Measurements from ENCODE around the gene NTHL1. TPM values are rescaled to one million over a fixed set of nuclear protein-coding genes. Genes with fewer than 3 reads are reported as not detected.

NTHL1 gene
- polyA plus RNA-seq, 1 experiment: 10.7 TPM

GRCh38 chr16:2001035-2001434, 46.6 kb downstream of the NTHL1 start:
- Histone ChIP-seq H3K9me3 (ENCODE audit: control insufficient read depth, insufficient read depth, low read length) (no peaks in the 10 kb centered on the region; the same call in 1 of the 2 replicates), H3K27ac (ENCODE audit: low read depth, low read length) (no peak overlapping the region), H3K27me3 (ENCODE audit: control insufficient read depth, insufficient read depth, low read length) (no peaks in the 10 kb centered on the region), H3K4me3 (ENCODE audit: low read depth, low read length) (no peak overlapping the region)
- CTCF ChIA-PET: interaction anchor here (5.0 kb wide), 1 partner anchor 139 kb away, joined by 79 read pairs; no protein-coding TSS in a partner anchor
- no peak for TF ChIP-seq CTCF (IDR thresholded peaks at IDR 0.05; ENCODE audit: low read depth, low read length)
- DNase-seq (ENCODE audit: low read depth, low spot score): no peak
- POLR2A ChIA-PET: interaction anchor here (0.6 kb wide), 1 partner anchor 36 kb away, joined by 3 read pairs; the partner anchor contains the start of gene RPS2

GRCh38 chr16:1999866-2000514, 47.6 kb downstream of the NTHL1 start:
- DNase-seq (ENCODE audit: low read depth, low spot score): no peak
- ChIA-PET CTCF (interaction anchor here (0.7 kb wide), 1 partner anchor 141 kb away, joined by 4 read pairs; no protein-coding TSS in a partner anchor), POLR2A (no interaction called here)
- H3K27ac ChIP-seq (ENCODE audit: low read depth, low read length): no peak overlapping the region
- H3K27me3 ChIP-seq (ENCODE audit: control insufficient read depth, insufficient read depth, low read length): no peaks in the 10 kb centered on the region
- no peak for TF ChIP-seq CTCF (IDR thresholded peaks at IDR 0.05; ENCODE audit: low read depth, low read length)
- H3K4me3 ChIP-seq (ENCODE audit: low read depth, low read length): no peak overlapping the region
- H3K9me3 ChIP-seq (ENCODE audit: control insufficient read depth, insufficient read depth, low read length): no peaks in the 10 kb centered on the region; the same call in 1 of the 2 replicates

- no peak overlapping the region for H3K27ac ChIP-seq (ENCODE audit: low read depth, low read length)
- no peak overlapping the region for H3K4me3 ChIP-seq (ENCODE audit: low read depth, low read length)
- TF ChIP-seq CTCF (IDR thresholded peaks at IDR 0.05; ENCODE audit: low read depth, low read length): no peak
- ChIA-PET POLR2A (no interaction called here), CTCF (interaction anchor here (0.7 to 1.0 kb wide), 2 partner anchors 141 kb away, joined by 4 read pairs; no protein-coding TSS in a partner anchor)
- DNase-seq (ENCODE audit: low read depth, low spot score): no peak
- H3K9me3 ChIP-seq (ENCODE audit: control insufficient read depth, insufficient read depth, low read length): no peaks in the 10 kb centered on the region; the same call in 1 of the 2 replicates
- no peaks in the 10 kb centered on the region for H3K27me3 ChIP-seq (ENCODE audit: control insufficient read depth, insufficient read depth, low read length)
Observed at GRCh38 chr16:1998852-1999801, 48.5 kb downstream of the NTHL1 start.

- DNase-seq (ENCODE audit: low read depth, low spot score): no peak
- Histone ChIP-seq H3K27ac (ENCODE audit: low read depth, low read length) (no peak overlapping the region), H3K27me3 (ENCODE audit: control insufficient read depth, insufficient read depth, low read length) (no peaks in the 10 kb centered on the region), H3K9me3 (ENCODE audit: control insufficient read depth, insufficient read depth, low read length) (no peaks in the 10 kb centered on the region; the same call in 1 of the 2 replicates), H3K4me3 (ENCODE audit: low read depth, low read length) (no peak overlapping the region)
- no peak for TF ChIP-seq CTCF (IDR thresholded peaks at IDR 0.05; ENCODE audit: low read depth, low read length)
- ChIA-PET POLR2A (no interaction called here), CTCF (interaction anchor here (1.0 kb wide), 1 partner anchor 142 kb away, joined by 4 read pairs; no protein-coding TSS in a partner anchor)
Observed at GRCh38 chr16:1998360-1998835, 49.2 kb downstream of the NTHL1 start.
